HG02678 (cell line): ENCODE data around the gene MCM8.

Experiments
- ATAC-seq: cut with Tn5 transposase; IDR thresholded peaks from one replicate; pipeline ENCODE4 v1.9.1; 2021; ENCODE audit warnings: mild to moderate bottlenecking, moderate library complexity; ENCODE audit not compliant: unreplicated experiment

The MCM8 gene

GRCh38 chr20:6040540-6040939, 90.1 kb downstream of the MCM8 start:
- ATAC-seq: no peak

DNA sequence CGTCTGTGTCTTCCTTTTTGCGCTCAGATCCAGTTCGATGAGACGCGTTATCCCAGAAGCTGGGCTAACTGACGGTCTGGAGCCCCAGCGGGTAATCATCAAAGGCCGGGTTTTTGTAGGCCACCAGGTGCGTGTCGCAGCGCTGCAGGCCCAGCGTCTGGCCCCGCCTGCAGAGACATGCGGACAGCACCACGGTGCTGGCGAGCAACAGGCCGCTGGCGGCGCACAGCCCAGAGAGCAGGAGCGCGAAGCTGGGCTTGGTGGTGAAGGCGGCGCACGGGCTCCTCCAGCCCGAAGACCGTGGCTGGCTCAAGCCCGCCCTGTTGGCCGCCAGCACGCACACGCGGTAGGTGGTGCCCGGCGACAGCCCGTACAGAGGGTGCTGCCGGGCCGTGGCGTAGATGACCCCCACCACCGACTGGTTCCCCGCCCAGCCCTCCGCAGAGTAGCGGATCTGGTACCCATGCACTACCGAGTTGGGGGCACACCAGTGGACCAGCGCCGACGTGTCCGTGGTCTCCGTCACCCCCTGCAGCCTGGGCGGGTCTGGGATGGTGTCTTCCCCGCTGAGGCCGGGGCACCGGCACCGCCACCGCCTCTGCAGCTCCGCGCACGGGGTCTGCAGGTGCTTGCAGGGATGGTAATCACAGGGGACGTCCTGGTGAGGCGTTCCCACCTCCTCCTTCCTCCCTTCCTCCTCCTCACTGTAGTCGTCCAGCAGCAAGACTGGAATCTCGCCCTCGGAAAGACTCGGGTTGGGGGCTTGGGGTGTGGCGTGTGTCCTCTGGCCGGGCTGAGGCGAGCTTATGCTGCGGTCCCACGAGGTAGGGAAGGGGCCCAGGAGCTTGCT, 90.7 kb downstream of the MCM8 start:
- ATAC-seq: no peak

DNA sequence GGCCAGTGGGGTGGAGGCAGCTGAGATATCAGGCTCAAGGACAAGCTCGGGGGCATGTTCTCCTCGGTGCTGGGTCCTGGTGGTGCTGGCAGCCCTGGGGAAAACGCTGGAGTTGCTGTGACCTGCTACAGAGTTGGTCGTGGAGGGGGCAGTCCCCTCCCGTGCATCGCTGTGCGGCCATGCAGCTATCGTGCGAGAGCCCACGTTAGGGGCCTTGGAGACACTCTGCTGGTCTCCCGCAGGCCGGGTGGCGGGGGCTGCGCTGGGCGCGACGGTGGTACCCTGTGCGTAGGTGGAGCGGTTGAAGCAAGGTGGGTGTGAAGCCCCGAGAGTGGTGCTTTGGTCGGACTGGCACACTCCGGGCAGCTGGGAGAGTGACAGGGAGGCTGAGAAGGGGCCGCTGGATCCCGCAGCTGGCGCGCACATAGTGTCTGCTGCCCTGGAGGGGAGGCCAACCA, 91.4 kb downstream of the MCM8 start:
- ATAC-seq: no peak

DNA sequence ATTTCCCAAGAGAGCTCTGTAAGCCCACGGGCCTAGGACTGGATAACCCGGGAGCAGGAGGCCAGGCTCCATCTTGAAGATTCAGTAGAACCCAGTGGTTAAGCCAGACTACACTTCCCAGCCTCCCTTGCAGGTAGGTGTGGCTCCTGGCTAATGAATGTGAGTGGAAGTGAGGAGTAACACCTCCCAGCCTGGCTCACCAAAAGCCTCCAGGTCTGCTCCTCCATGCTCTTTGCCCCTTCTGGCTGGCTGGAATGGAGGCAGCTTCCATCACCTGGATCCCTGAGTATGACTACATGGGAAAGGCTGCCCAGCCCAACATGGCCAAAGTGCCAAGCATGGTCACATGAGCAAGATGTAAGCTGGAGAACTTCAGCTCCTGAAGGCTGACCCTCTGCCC, 93.7 kb downstream of the MCM8 start:
- ATAC-seq: no peak

GRCh38 chr20:6045566-6045965, 95.1 kb downstream of the MCM8 start:
- no peak for ATAC-seq

- ATAC-seq: no peak
Measured at GRCh38 chr20:6046432-6046831, 96.0 kb downstream of the MCM8 start.

DNA sequence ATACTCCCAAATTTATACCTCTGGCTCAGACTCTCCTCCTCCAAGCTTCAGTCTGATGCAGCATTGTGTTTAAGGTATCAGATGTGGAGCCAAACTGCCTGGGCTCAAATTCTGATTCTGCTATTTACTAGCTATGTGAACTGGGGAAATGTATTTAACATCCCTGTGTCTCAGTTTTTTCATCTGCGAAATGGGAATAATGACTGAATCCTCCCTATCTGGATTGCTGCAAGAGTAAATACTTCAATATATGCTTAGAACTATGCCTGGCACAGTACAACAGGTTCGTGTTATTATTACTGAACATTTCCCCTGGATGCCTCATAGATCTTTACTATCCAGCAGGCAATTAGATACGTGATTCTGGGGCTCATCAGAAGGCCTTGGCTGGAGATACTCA, 97.9 kb downstream of the MCM8 start:
- ATAC-seq: no peak
